ENCODE data around the gene SLC7A4.

The SLC7A4 gene

GRCh38 chr22:21025763-21026755 lies 6.3 kb downstream of the SLC7A4 start:
- POLR2A ChIA-PET (ENCODE audit: low non-redundant PET) = no interaction called here
- peak overlapping the region; percentile 95 for H3K27ac ChIP-seq
- TF ChIP-seq CTCF (conservative IDR thresholded peaks at IDR 0.05; ENCODE audit: low read depth) = no peak
- CTCF ChIA-PET = no interaction called here
- no peak for DNase-seq (ENCODE audit: low spot score)

- POLR2A ChIA-PET (ENCODE audit: low non-redundant PET) = no interaction called here
- no peak for TF ChIP-seq CTCF (conservative IDR thresholded peaks at IDR 0.05; ENCODE audit: low read depth)
- no peak for DNase-seq (ENCODE audit: low spot score)
- CTCF ChIA-PET = no interaction called here
- H3K27ac ChIP-seq = peak overlapping the region; percentile 95
Measured at GRCh38 chr22:21025266-21025665, 7.1 kb downstream of the SLC7A4 start.

- ChIA-PET CTCF (no interaction called here), POLR2A (ENCODE audit: low non-redundant PET) (no interaction called here)
- DNase-seq (ENCODE audit: low spot score) = no peak
- no peak for TF ChIP-seq CTCF (conservative IDR thresholded peaks at IDR 0.05; ENCODE audit: low read depth)
- peak overlapping the region; percentile 95 for H3K27ac ChIP-seq
Measured at GRCh38 chr22:21022955-21023614, 9.3 kb downstream of the SLC7A4 start.

- CTCF ChIA-PET = no interaction called here
- no peak for TF ChIP-seq CTCF (conservative IDR thresholded peaks at IDR 0.05; ENCODE audit: low read depth)
- POLR2A ChIA-PET (ENCODE audit: low non-redundant PET) = no interaction called here
- H3K27ac ChIP-seq = peak overlapping the region; percentile 95
- no peak for DNase-seq (ENCODE audit: low spot score)
Measured at GRCh38 chr22:21022507-21022906, 9.9 kb downstream of the SLC7A4 start.

- no peak for DNase-seq (ENCODE audit: low spot score)
Measured at GRCh38 chr22:21020802-21021429, 11.4 kb downstream of the SLC7A4 start.

More at GRCh38 chr22:21020802-21021429, 11.4 kb downstream of the SLC7A4 start:
- H3K27ac ChIP-seq = peak overlapping the region; percentile 95
- CTCF ChIA-PET = no interaction called here
- peak; percentile 48 for TF ChIP-seq CTCF (conservative IDR thresholded peaks at IDR 0.05; ENCODE audit: low read depth)
- POLR2A ChIA-PET (ENCODE audit: low non-redundant PET) = no interaction called here
